Panc1 (cell line): ENCODE data around the gene ISOC2. TPM values are rescaled to one million over a fixed set of nuclear protein-coding genes. Genes with fewer than 3 reads are reported as not detected.

Experiments used
- ATAC-seq: fragments of 200-7000 bp; cut with Tn5 transposase; 2 replicates; pipeline ENCODE4 v1.9.1; 2020; ENCODE audit warnings: mild to moderate bottlenecking, moderate library complexity
- BruUV-seq: library from RNA; stranded (reverse); fragments of 400-500 nt; replicated peaks from 2 replicates; lab custom pipeline; 2021; lab: Mats Ljungman, UMichigan
- CTCF ChIA-PET: fragments of 300-600 bp; sonication (Branson Sonifier 250); formaldehyde crosslinking; loops from one replicate; lab custom pipeline; 2022; ENCODE audit warnings: antibody characterized with exemption; lab: Charles Lee
- POLR2A ChIA-PET: fragments of 300-600 bp; sonication (Branson Sonifier 250); formaldehyde crosslinking; loops from one replicate; lab custom pipeline; 2022; ENCODE audit warnings: antibody characterized with exemption; lab: Charles Lee
- DNase-seq: peaks from one replicate; pipeline ENCODE4 v3.0.0-alpha.2; 2010; ENCODE audit warnings: low read depth, low spot score
- H3K27ac ChIP-seq: 2 replicates; pipeline ENCODE4 v1.5.1; 2011; ENCODE audit warnings: mild to moderate bottlenecking, low read length, inconsistent platforms
- H3K27me3 ChIP-seq: fragments of 200-500 bp; sonication (Bioruptor generic); 2 replicates; pipeline ENCODE4 v1.6.0; 2014; ENCODE audit warnings: low read length, inconsistent platforms; ENCODE audit not compliant: control insufficient read depth, insufficient read depth
- H3K36me3 ChIP-seq: fragments of 200-500 bp; sonication (Bioruptor generic); 2 replicates; pipeline ENCODE4 v1.5.1; 2014; ENCODE audit warnings: inconsistent platforms, mild to moderate bottlenecking, low read length, moderate library complexity; ENCODE audit not compliant: control insufficient read depth, insufficient read depth
- H3K4me1 ChIP-seq: 2 replicates; pipeline ENCODE4 v1.5.1; 2011; ENCODE audit warnings: inconsistent platforms, mild to moderate bottlenecking, low read length, moderate library complexity; ENCODE audit not compliant: control insufficient read depth, insufficient read depth
- H3K4me3 ChIP-seq, 2 experiments: 2 replicates each; pipeline ENCODE4 v1.5.1; 2011 to 2012; ENCODE audit warnings: low read depth in 2 of 2, low read length in 2 of 2, mild to moderate bottlenecking in 2 of 2, inconsistent platforms in 1 of 2, moderate library complexity in 1 of 2
- H3K9me3 ChIP-seq: fragments of 200-500 bp; sonication (Bioruptor generic); 2 replicates; pipeline ENCODE4 v1.5.1; 2014; ENCODE audit warnings: low read depth, mild to moderate bottlenecking, inconsistent platforms, low read length, moderate library complexity; ENCODE audit not compliant: control insufficient read depth, insufficient read depth
- POLR2AphosphoS5 ChIP-seq: IDR thresholded peaks from 2 replicates; pipeline ENCODE4 v1.6.1; 2012; ENCODE audit warnings: mild to moderate bottlenecking, low read depth, low read length, moderate library complexity
- SIN3A ChIP-seq: IDR thresholded peaks from 2 replicates; pipeline ENCODE4 v1.6.1; 2012; ENCODE audit warnings: low read depth, mild to moderate bottlenecking, low read length, moderate library complexity, borderline replicate concordance; ENCODE audit not compliant: insufficient read depth
- TCF7L2 ChIP-seq: IDR thresholded peaks from 2 replicates; pipeline ENCODE4 v1.6.1; 2011; ENCODE audit warnings: mild to moderate bottlenecking, low read depth, low read length, inconsistent platforms
- in situ Hi-C: cut with HindIII; loops from 2 replicates; pipeline ENCODE4 v1.10.0; 2016; ENCODE audit warnings: low sequenced_read_pairs, low pct_unique_long_range_greater_than_20kb
- intact Hi-C: fragments of 100-400 bp; cut with micrococcal nuclease; formaldehyde crosslinking; loops from one replicate; pipeline ENCODE4 v1.10.0; 2022; ENCODE audit not compliant: unreplicated experiment
- total RNA-seq: library from RNA; stranded (reverse); gene quantifications from one replicate; pipeline ENCODE4 v1.2.1, GENCODE V29; 2021; ENCODE audit not compliant: unreplicated experiment
- TF ChIP-seq, protein P1 (sequence below): fragments of 450-650 bp; IDR thresholded peaks from 2 replicates; pipeline ENCODE4 v1.5.1; 2017; ENCODE audit warnings: mild to moderate bottlenecking
- TF ChIP-seq, protein P2 (sequence below), 2 experiments: IDR thresholded peaks; 2 replicates each; pipeline ENCODE4 v1.6.1; 2011 to 2012; ENCODE audit warnings: low read depth in 2 of 2, control low read depth in 1 of 2, low read length in 1 of 2, mild to moderate bottlenecking in 1 of 2, moderate library complexity in 1 of 2; ENCODE audit not compliant: insufficient read depth in 1 of 2

ISOC2 gene
- total RNA-seq, 1 experiment from 2014 or later, result 150 TPM

DNA sequence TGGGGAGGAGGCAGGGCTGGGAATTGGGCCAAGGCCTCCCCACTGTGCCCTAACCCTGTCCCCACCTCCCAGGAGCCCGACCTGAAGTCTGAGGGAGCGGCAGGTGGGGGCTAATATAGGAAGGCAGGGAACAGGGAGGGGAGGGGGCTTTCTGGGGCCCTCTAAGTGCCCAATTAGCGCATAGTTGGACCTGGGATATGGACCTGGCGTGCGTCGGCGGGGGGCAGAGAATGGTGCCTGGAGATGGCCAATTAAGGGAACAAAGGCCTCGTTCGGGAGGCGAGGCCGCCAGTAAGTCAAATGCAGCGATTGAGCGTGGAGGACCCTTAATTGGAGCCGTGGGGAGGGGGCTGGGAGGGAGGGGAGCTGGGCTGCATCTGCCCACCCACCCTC lies 3.2 kb upstream of the ISOC2 start, which contains the start of gene C19orf85:
Gene C19orf85 (minus strand): TSS at position 90 of the 393 bp plus-strand sequence. CDS start 197 bp downstream, outside the sequence.
- intact Hi-C loops, result no loop called here
- no peaks in the 10 kb centered on the region for H3K36me3 ChIP-seq
- no peak within 1 kb of the TSS for H3K27ac ChIP-seq
- no peak for DNase-seq
- in situ Hi-C loops, result no loop called here
- ChIA-PET POLR2A (no interaction called here), CTCF (no interaction called here)
- no peaks in the 10 kb centered on the region for H3K9me3 ChIP-seq
- no peak for TF ChIP-seq TCF7L2
- BruUV-seq, result no TSS peak
- H3K4me1 ChIP-seq, result peaks cover 21% of the 10 kb centered on the region
- no peak within 1 kb of the TSS for H3K4me3 ChIP-seq
- no peaks in the 10 kb centered on the region for H3K27me3 ChIP-seq
- ATAC-seq, result no peak

DNA sequence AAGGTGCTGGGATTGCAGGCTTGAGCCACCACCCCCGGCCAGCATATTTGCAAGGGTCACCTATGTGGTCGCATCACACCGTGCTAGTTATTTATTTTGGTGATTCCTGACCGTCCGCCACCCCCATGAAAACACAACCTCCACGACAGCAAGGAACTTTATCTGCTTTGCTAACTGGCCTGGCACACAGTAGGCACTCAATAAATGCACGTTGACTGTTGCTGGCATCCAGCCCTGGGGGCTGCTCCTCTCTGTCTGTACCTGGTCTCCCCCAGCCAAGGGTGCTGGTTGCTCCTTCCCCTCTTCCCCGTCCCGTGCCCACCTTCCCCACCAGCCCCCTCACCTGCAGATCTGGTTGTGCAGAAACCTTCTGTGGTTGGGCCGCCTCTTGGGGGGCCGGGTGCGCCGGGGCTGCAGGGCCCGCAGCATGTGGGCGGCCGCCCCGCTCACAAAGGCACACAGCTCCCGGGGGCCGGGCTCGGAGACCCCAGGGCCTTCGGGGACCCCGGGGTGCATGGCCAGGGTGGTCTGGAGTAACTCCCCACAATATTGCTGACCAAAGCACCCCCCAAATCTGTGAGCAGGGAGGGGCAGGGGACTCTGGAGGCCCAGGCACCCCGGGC lies 2.7 kb upstream of the ISOC2 start:
- CTCF ChIA-PET, result no interaction called here
- no peak for TF ChIP-seq SIN3A
- Histone ChIP-seq H3K9me3 (no peaks in the 10 kb centered on the region), H3K4me1 (peaks cover 22% of the 10 kb centered on the region), H3K27ac (no peak overlapping the region), H3K4me3 (no peak overlapping the region), H3K36me3 (no peaks in the 10 kb centered on the region), H3K27me3 (no peaks in the 10 kb centered on the region)
- POLR2A ChIA-PET, result no interaction called here
- intact Hi-C loops (no loop called here), in situ Hi-C loops (no loop called here)
- no peak for DNase-seq
- no peak for ATAC-seq
- BruUV-seq, result no TSS peak

DNA sequence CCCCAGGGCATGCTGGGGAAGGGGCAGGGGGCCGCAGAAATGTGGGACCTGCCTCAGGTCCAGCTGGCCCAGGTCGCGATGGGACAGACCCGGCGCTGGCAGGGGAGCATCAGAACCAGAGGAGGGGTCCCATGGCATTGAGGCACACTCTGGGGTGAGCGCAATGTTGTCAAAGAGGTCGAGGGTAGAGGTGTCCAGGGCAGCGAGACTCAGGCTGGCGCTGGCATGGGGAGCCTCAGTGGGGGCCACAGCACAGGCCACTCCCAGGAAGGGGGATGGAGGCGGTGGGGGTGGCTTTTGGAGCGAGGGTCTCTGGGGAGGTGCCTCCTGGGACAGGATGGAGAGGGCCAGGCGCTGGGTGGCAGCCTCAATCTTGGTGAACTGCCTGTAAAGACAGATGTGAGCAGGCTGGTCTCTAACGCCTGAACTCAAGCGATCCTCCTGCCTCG lies 2.2 kb upstream of the ISOC2 start:
- in situ Hi-C loops, result no loop called here

More for the DNA sequence above, 2.2 kb upstream of the ISOC2 start:
- Histone ChIP-seq H3K27ac (no peak overlapping the region), H3K4me1 (peaks cover 22% of the 10 kb centered on the region), H3K9me3 (no peaks in the 10 kb centered on the region), H3K4me3 (no peak overlapping the region), H3K27me3 (no peaks in the 10 kb centered on the region), H3K36me3 (no peaks in the 10 kb centered on the region)
- no TSS peak for BruUV-seq
- ChIA-PET POLR2A (no interaction called here), CTCF (no interaction called here)
- no peak for DNase-seq
- ATAC-seq, result no peak
- TF ChIP-seq SIN3A (no peak), POLR2AphosphoS5 (no peak), TCF7L2 (no peak)
- TF ChIP-seq, protein P1, sequence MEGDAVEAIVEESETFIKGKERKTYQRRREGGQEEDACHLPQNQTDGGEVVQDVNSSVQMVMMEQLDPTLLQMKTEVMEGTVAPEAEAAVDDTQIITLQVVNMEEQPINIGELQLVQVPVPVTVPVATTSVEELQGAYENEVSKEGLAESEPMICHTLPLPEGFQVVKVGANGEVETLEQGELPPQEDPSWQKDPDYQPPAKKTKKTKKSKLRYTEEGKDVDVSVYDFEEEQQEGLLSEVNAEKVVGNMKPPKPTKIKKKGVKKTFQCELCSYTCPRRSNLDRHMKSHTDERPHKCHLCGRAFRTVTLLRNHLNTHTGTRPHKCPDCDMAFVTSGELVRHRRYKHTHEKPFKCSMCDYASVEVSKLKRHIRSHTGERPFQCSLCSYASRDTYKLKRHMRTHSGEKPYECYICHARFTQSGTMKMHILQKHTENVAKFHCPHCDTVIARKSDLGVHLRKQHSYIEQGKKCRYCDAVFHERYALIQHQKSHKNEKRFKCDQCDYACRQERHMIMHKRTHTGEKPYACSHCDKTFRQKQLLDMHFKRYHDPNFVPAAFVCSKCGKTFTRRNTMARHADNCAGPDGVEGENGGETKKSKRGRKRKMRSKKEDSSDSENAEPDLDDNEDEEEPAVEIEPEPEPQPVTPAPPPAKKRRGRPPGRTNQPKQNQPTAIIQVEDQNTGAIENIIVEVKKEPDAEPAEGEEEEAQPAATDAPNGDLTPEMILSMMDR, result no peak
- TF ChIP-seq, protein P2, sequence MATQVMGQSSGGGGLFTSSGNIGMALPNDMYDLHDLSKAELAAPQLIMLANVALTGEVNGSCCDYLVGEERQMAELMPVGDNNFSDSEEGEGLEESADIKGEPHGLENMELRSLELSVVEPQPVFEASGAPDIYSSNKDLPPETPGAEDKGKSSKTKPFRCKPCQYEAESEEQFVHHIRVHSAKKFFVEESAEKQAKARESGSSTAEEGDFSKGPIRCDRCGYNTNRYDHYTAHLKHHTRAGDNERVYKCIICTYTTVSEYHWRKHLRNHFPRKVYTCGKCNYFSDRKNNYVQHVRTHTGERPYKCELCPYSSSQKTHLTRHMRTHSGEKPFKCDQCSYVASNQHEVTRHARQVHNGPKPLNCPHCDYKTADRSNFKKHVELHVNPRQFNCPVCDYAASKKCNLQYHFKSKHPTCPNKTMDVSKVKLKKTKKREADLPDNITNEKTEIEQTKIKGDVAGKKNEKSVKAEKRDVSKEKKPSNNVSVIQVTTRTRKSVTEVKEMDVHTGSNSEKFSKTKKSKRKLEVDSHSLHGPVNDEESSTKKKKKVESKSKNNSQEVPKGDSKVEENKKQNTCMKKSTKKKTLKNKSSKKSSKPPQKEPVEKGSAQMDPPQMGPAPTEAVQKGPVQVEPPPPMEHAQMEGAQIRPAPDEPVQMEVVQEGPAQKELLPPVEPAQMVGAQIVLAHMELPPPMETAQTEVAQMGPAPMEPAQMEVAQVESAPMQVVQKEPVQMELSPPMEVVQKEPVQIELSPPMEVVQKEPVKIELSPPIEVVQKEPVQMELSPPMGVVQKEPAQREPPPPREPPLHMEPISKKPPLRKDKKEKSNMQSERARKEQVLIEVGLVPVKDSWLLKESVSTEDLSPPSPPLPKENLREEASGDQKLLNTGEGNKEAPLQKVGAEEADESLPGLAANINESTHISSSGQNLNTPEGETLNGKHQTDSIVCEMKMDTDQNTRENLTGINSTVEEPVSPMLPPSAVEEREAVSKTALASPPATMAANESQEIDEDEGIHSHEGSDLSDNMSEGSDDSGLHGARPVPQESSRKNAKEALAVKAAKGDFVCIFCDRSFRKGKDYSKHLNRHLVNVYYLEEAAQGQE (IDR thresholded peaks at IDR 0.05; ENCODE audit: insufficient read depth in 1 of 2, low read depth in 2 of 2, low read length in 1 of 2), result no peak
- intact Hi-C loops, result no loop called here
